ENCODE data around the gene BCAS1. TPM values are rescaled to one million over a fixed set of nuclear protein-coding genes. Genes with fewer than 3 reads are reported as not detected.

BCAS1 gene
- polyA plus RNA-seq, 1 of the 3 experiments (the other 2 are of a cell fraction): not detected

GRCh38 chr20:53920647-53921245, 149.6 kb downstream of the BCAS1 start:
- no peaks in the 10 kb centered on the region for H3K79me2 ChIP-seq (ENCODE audit: insufficient read depth)
- no peak overlapping the region for H3K4me2 ChIP-seq
- POLR2A ChIA-PET: no interaction called here
- no peaks in the 10 kb centered on the region for H3K9me2 ChIP-seq
- no peaks in the 10 kb centered on the region for H4K20me1 ChIP-seq (ENCODE audit: insufficient read depth)
- H3F3A ChIP-seq (replicated peaks; ENCODE audit: insufficient read depth): peaks cover 14% of the 10 kb centered on the region
- 97% methylated on average over 12 of the region's 12 CpGs for WGBS (ENCODE audit: low lambda C conversion rate)
- TF ChIP-seq, protein P1, sequence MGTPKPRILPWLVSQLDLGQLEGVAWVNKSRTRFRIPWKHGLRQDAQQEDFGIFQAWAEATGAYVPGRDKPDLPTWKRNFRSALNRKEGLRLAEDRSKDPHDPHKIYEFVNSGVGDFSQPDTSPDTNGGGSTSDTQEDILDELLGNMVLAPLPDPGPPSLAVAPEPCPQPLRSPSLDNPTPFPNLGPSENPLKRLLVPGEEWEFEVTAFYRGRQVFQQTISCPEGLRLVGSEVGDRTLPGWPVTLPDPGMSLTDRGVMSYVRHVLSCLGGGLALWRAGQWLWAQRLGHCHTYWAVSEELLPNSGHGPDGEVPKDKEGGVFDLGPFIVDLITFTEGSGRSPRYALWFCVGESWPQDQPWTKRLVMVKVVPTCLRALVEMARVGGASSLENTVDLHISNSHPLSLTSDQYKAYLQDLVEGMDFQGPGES (IDR thresholded peaks at IDR 0.05; ENCODE audit: low read depth, low read length): no peak
- CTCF ChIA-PET: no interaction called here
- H3K27me3 ChIP-seq (ENCODE audit: insufficient read depth): no peaks in the 10 kb centered on the region
- DNase-seq: no peak
- no peaks in the 10 kb centered on the region for H3K9me3 ChIP-seq
- H3K36me3 ChIP-seq (replicated peaks in 1 of 2; ENCODE audit: control insufficient read depth in 1 of 2, insufficient read depth in 2 of 2, low read length in 1 of 2): no peaks in the 10 kb centered on the region
- no peak overlapping the region for H3K4me3 ChIP-seq (ENCODE audit: low read depth in 2 of 2, low read length in 1 of 2)
- H2AFZ ChIP-seq (ENCODE audit: low read depth): no peak overlapping the region
- H3K4me1 ChIP-seq (ENCODE audit: control insufficient read depth in 1 of 2, insufficient read depth in 2 of 2, low read depth in 1 of 2, low read length in 1 of 2): peaks cover 25 to 28% of the 10 kb centered on the region in 2 experiments
- no peak overlapping the region for H3K27ac ChIP-seq (ENCODE audit: low read depth in 2 of 2, low read length in 1 of 2)
- H3K9ac ChIP-seq: no peak overlapping the region

- ChIA-PET CTCF (interaction anchor here (0.5 to 1.4 kb wide), 4 partner anchors 11 to 340 kb away, joined by 3 to 4 read pairs (median 3); no protein-coding TSS in a partner anchor), POLR2A (no interaction called here)
- no peak overlapping the region for H3K9ac ChIP-seq
Measured at GRCh38 chr20:53919886-53920285, 150.5 kb downstream of the BCAS1 start.

GRCh38 chr20:53918949-53919361, 151.4 kb downstream of the BCAS1 start:
- H3K9me3 ChIP-seq: no peaks in the 10 kb centered on the region
- H3K36me3 ChIP-seq (replicated peaks in 1 of 2; ENCODE audit: control insufficient read depth in 1 of 2, insufficient read depth in 2 of 2, low read length in 1 of 2): no peaks in the 10 kb centered on the region
- ChIA-PET POLR2A (no interaction called here), CTCF (interaction anchor here (0.9 to 1.4 kb wide), 4 partner anchors 12 to 339 kb away, joined by 3 to 4 read pairs (median 3); no protein-coding TSS in a partner anchor)
- peaks cover 37 to 41% of the 10 kb centered on the region in 2 experiments for H3K4me1 ChIP-seq (ENCODE audit: control insufficient read depth in 1 of 2, insufficient read depth in 2 of 2, low read depth in 1 of 2, low read length in 1 of 2)
- no peaks in the 10 kb centered on the region for H3K27me3 ChIP-seq (ENCODE audit: insufficient read depth)
- peak; percentile 52 for DNase-seq
- no peaks in the 10 kb centered on the region for H3K9me2 ChIP-seq
- WGBS (ENCODE audit: low lambda C conversion rate): 84% methylated on average over 10 of the region's 11 CpGs
- no peak for TF ChIP-seq RXRA (IDR thresholded peaks at IDR 0.05; ENCODE audit: borderline replicate concordance, low read depth)
- no peak for TF ChIP-seq NFIC (IDR thresholded peaks at IDR 0.05; ENCODE audit: borderline replicate concordance)
- TF ChIP-seq SMC3 (IDR thresholded peaks at IDR 0.05; ENCODE audit: low read depth, low read length): no peak
- TF ChIP-seq USF2 (IDR thresholded peaks at IDR 0.05; ENCODE audit: borderline replicate concordance, low read depth, low read length): no peak
- peak; percentile 66 for TF ChIP-seq YY1 (IDR thresholded peaks at IDR 0.05; ENCODE audit: low read depth)
- no peak for TF ChIP-seq TCF12 (IDR thresholded peaks at IDR 0.05)
- 0 out of 2 replicates have a peak, but pooled peaks have one; percentile 12 for TF ChIP-seq PBX3 (IDR thresholded peaks at IDR 0.05)
- no peak for TF ChIP-seq CTCF (IDR thresholded peaks at IDR 0.05)
- H3K79me2 ChIP-seq (ENCODE audit: insufficient read depth): no peaks in the 10 kb centered on the region
- H3K4me3 ChIP-seq (ENCODE audit: low read depth in 2 of 2, low read length in 1 of 2): no peak overlapping the region
- peak overlapping the region; percentile 96 to 99; a peak in 3 of 4 replicates for H3K27ac ChIP-seq (ENCODE audit: low read depth in 2 of 2, low read length in 1 of 2)
- no peak overlapping the region for H3K4me2 ChIP-seq
- H3F3A ChIP-seq (replicated peaks; ENCODE audit: insufficient read depth): peaks cover 15% of the 10 kb centered on the region
- H2AFZ ChIP-seq (ENCODE audit: low read depth): no peak overlapping the region
- H4K20me1 ChIP-seq (ENCODE audit: insufficient read depth): no peaks in the 10 kb centered on the region
- no peak overlapping the region for H3K9ac ChIP-seq

More at GRCh38 chr20:53919886-53920285, 150.5 kb downstream of the BCAS1 start:
- Histone ChIP-seq H4K20me1 (ENCODE audit: insufficient read depth) (no peaks in the 10 kb centered on the region), H3K4me1 (ENCODE audit: control insufficient read depth in 1 of 2, insufficient read depth in 2 of 2, low read depth in 1 of 2, low read length in 1 of 2) (peaks cover 28 to 34% of the 10 kb centered on the region in 2 experiments), H3F3A (replicated peaks; ENCODE audit: insufficient read depth) (peaks cover 13% of the 10 kb centered on the region), H2AFZ (ENCODE audit: low read depth) (no peak overlapping the region), H3K27me3 (ENCODE audit: insufficient read depth) (no peaks in the 10 kb centered on the region), H3K9me2 (no peaks in the 10 kb centered on the region), H3K36me3 (replicated peaks in 1 of 2; ENCODE audit: control insufficient read depth in 1 of 2, insufficient read depth in 2 of 2, low read length in 1 of 2) (no peaks in the 10 kb centered on the region), H3K4me2 (no peak overlapping the region), H3K9me3 (no peaks in the 10 kb centered on the region), H3K27ac (ENCODE audit: low read depth in 2 of 2, low read length in 1 of 2) (no peak overlapping the region), H3K4me3 (ENCODE audit: low read depth in 2 of 2, low read length in 1 of 2) (no peak overlapping the region), H3K79me2 (ENCODE audit: insufficient read depth) (no peaks in the 10 kb centered on the region)
- TF ChIP-seq POLR2AphosphoS5 (IDR thresholded peaks at IDR 0.05; ENCODE audit: low read depth, low read length): no peak
- TF ChIP-seq YY1 (IDR thresholded peaks at IDR 0.05; ENCODE audit: low read depth): no peak
- DNase-seq: no peak
- 96% methylated on average over 10 of the region's 10 CpGs for WGBS (ENCODE audit: low lambda C conversion rate)

Data from SK-N-SH (cell line).